GM21515 (cell line): Measurements from ENCODE around the gene MGAT2.
"Not testable (repeated sequence)": the region's sequence is repeated elsewhere in the genome, so short reads cannot be mapped to it uniquely, and the experiment has no call there.

Source experiments
- ATAC-seq: cut with Tn5 transposase; IDR thresholded peaks from one replicate; pipeline ENCODE4 v1.9.1; 2021; ENCODE audit not compliant: unreplicated experiment

Gene MGAT2

DNA sequence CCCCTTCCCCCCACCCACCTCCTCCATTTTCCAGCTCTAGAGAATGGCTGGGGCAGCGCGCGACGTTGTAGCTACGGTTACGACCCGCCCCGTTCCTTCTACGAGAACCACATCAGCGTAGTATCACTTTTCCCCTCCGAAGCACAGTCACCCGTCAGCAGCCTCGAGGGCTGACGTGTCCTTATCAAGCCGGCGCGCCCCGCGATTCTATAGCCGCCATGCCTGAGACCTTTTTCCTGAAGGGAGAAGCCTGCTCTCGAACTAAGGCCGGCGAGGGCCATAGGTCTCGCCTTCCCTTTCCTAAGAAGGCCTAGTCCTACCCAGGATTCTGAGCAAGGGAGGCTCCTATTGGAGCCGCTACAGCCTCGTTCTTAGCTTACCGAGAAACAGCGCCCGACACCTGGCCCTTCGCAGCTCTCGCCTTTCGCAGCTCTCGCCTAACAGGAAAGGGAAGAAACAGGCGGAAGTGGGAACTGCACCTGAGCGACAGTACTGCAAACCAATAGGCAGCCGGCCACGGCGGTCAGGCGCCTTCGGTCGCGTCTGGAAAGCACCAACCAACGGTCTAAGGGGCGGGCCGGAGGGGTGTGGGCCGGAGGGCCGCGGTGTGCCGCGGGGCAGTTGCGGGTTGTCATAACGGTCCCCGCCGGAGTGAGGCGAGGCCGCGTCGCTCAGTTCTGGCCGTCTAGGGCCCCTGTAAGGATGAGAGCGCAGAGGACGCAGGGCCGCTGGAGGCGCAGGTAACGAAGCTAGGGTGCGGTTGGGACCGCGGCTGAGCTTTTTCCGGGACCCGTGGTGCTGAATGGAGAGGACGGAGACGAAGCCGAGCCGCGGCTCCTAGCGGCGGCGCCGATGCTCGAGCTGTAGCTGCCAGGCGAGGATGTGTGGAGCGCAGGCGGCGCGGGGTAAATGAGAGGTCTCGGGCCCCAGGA, at the start of gene MGAT2, which contains the start of gene RPL36AL:
TSS of gene MGAT2 (plus strand) at position 618 of the 932 bp plus-strand sequence. CDS start 470 bp downstream, outside the sequence.
TSS of gene RPL36AL (minus strand) at position 445 of the 932 bp plus-strand sequence. CDS start 1,522 bp downstream, outside the sequence.
- peak; percentile 89 for ATAC-seq

DNA sequence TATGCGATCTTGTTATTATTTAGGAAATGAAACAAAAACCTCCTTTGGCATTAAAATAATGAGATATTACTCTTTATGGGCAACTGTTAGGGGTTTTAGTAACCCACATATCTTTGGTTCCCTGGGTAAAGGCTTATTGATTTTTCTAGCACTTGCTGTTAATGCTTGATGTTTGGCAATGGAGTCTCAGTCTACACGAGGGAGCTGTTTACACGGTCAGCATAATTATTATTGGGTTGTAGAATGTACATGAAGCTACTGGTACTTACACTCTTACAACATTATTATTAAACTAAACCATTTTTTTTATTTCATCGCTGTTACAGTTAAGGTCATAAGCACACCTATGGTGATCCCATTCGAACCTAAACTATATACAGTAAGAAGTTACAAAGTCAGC, 46.6 kb upstream of the MGAT2 start:
- ATAC-seq = no peak

DNA sequence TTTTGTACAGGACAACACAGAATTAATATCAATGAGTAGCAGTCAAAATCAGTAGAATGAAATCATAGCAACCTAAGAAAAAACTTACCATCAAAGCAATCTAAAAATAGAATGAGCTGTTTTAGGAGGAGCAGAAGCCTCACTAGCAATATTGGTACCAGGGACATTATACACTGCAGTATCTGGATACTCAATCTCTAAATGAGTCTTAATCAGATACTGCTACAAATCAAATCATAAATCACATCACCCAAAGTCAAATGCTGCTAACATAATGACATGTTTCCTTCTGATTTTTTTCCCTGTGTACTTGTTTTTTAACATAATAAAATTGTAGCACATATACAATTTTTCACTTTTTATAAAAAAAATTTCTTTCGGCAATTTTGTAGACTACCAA, 42.5 kb upstream of the MGAT2 start:
- ATAC-seq = no peak

DNA sequence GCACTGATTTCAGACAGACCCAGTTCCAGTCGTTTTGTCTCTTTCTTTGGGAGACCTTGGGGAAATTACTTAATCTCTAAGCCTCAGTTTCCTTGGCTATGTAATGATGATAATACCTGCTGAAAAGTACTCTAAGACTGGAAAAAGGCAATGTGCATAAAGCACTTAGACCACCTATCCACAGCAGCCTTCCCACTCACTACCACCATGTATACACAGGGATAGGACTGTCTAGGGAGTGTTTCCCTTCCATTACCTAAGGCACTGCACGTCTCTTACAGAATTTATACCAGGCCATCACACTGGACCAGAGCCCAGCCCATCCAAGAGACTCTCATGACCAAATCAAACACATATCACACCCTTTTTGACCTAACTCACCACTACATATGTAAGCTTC, 40.8 kb upstream of the MGAT2 start:
- ATAC-seq = no peak

DNA sequence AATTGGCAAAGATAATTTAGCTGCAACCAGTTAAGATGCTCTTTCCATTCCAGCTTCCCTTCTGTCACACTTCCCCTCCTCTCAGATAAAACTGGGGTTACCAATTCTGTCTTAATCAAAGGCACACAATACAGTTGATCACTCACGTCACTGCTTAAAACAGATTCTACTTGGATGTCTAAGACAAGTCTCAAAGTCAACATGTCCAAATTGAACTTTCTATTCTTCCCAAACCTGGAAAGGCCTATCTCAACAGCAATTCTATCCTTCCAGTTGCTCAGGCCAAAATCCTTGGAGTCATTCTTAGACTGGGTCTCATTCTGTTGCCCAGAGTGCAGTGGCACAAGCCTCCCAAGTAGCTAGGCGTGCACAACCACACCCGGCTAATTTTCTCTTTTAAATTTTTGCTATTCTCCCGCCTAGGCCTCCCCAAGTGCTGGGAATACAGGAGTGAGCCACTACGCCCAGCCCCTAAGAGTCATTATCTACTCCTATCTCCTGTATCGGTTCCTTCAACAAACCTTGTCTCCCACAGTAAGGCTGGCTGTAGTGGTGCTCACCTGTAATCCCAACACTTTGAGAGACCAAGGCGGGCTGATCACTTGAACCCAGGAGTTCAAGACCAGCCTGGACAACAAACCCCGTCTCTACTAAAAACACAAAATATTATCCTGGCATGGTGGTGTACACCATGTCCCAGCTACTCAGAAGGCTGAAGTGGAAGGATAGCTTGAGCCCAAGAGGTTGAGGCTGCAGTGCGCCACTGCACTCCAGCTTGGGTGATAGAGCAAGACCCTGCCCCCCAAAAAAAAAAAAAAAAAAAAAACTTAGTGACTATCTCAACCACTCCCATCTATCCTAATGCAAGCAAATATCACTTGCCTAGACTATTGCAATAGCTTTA, 39.1 kb upstream of the MGAT2 start:
- no peak for ATAC-seq

DNA sequence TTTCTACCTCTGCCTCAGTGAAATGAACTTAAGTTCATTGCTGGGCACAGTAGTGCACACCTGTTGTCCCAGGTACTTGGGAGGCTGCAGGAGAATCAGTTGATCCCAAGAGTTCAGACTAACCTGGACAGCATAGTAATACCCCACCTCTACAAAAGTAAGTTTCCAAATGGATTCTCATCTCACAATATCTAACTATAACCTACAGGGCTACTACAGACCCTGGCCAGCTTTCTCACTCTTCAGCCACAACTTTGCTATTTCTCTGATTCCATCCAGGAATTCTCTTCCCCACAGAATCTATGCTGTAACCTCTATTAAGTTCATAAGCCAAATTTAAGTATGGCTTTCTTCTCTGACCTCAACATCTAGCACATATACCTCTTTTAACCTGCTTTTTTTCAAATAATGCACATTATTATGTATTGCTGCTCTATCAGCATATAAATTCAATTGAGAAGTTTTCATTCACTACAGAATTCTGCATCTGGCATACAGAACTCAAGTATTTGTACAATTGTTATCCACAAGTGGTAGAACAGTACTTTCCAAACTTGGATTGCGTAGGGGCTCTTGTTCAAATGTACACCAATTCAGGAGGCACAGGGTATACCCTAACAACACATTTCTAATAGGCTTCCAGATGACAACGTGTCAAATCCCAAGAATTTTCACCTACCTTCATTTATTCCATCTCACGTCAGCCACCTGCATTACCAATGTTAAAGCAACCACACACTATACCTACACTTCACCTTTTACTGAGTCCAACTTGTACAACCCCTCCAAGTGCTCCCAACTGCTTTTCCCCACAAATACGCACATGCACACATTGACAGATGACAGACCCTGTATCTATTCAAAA, 38.3 kb upstream of the MGAT2 start:
- no peak for ATAC-seq

DNA sequence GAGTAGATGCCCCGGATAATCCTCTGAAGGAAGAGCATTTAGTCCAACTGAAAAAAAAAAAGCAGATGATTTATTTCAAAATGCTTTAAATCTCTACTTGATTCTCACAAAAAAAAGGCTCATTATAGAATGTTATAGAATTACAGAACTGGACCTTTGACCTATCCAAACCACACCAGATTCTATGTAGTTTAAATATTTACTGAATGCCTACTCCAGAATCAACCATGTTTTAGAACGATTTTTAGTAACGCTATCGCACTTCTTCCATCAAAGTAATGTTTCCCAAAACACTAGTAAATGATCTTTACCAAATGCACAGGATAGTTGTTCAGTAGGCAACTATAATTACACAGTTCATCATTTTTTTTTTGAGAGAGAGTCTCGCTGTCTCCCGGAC, 37.0 kb upstream of the MGAT2 start:
- ATAC-seq = no peak

DNA sequence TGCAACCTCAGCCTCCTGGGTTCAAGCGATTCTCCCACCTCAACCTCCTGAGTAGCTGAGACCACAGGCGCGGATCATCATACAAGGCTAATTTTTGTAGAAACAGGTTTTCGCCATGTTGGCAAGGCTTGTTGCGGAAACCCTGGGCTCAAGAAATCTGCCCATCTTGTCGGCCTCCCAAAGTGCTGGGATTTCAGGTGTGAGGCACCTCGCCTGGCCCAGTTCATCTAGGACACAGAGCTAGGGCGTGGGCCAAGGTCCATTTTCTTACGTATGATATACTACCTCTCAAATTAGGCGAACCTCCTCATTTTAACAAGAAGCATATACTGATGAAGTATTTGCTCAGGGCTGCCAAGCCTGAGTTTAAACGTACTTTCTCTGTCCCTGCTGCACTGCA, 36.5 kb upstream of the MGAT2 start:
- ATAC-seq = no peak

DNA sequence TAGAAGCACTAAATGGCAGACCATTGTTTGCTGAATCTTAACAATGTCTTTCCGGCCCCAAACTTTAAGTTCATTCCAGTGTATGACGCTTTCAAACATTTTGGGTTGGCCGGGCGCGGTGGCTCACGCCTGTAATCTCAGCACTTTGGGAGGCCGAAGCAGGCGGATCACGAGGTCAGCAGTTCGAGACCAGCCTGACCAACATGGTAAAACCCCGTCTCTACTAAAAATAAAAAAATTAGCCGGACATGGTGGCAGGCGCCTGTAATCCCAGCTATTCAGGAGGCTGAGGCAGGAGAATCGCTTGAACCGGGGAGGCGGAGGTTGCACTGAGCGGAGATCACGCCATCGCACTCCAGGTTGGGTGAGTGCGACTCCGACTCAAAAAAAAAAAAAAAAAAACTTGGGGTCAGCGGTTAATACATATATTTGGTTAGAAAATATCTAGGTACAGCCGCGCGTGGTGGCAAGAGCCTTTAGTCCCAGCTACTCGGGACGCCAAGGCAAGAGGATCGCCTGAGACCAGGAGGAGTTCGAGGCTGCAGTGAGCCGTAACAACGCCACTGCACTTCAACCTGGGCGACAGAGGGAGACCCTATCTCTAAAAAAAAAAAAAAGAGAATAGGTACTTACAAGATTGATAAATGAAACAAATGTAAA, 35.5 kb upstream of the MGAT2 start:
- ATAC-seq = not testable (repeated sequence)

DNA sequence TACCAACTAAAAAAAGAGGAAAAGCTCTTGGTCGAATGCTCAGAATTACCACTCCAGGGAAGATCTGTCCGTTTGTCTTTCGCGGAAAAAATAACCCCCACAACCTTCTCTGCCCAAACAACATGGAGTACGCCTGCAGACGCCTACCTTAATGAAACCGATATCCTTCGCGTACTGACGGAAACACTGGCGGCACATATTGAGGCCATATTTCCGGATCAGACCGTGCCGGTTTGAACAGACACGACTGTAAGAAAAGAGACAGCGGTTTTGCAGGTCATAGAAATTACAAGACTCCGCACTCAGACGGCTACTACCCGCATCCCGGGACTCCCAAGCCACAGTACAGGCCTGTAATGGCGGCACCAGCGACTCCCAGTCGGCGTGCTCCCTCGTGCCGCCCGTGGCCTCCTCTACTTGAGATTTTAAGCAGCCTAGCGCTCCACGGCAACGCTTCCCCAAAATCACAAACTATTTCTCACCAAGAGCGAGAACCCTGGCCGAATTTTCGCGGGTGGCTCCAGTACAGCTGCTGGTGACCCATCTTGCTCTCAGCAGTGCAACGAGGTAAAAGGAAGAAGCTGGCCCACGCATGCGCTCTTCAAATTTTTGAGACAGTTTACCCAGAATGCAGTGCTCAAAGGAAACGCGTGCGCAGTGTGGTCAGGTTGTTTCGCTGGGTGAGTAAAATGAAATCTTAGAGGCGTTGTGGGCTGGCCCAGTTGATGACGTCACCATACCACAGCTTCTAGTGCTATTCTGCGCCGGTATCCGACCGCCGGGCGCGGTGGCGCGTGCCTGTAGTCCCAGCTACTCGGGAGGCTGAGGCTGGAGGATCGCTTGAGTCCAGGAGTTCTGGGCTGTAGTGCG, 34.6 kb upstream of the MGAT2 start, which contains the start of gene RPS29:
TSS of gene RPS29 (minus strand) at position 578 of the 870 bp plus-strand sequence. CDS start at position 544, 34 bp downstream.
- ATAC-seq = peak; percentile 88

DNA sequence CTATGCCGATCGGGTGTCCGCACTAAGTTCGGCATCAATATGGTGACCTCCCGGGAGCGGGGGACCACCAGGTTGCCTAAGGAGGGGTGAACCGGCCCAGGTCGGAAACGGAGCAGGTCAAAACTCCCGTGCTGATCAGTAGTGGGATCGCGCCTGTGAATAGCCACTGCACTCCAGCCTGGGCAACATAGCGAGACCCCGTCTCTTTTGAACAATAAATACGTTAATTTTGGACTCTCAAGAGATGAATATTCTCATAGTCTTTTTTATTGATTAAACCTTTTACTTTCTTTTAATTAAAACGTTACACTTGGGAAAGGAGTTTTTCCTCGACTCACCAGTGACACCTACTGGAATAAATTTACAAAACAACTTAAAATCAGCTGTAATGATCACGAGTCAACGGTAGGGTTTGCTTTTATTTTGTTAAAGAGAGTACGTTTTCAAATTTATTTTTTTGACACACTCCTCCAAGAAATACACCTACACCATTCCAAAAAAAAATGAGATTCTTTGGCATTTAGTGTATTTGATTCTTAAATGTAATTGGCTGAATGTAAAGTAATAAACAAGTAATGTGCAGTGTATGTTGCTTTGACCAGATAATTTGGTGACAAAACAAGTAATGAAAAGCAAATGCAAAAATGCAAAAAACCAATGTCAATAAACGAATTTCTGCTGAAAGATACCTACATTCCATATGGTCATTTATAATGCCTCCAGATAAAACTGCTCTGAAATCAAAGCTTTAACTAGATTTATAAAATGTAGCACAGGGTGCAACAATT, 33.7 kb upstream of the MGAT2 start:
- ATAC-seq = peak; percentile 37

DNA sequence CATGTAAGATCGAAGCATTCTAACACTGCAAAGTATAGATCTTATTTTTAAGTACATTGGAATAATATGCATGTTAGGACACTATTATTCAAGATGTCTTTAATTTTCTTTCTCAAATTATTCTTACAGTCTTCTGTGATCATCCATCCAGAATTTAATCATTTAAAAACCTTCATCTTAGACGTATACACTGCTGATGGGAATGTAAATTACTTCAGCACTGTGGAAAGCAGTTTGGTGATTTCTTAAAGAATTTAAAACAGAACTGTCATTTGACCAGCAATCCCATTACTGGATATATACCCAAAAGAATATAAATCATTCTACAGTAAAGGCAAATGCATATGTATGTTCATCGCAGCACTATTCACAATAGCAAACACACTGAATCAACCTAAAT, 31.2 kb upstream of the MGAT2 start:
- no peak for ATAC-seq

DNA sequence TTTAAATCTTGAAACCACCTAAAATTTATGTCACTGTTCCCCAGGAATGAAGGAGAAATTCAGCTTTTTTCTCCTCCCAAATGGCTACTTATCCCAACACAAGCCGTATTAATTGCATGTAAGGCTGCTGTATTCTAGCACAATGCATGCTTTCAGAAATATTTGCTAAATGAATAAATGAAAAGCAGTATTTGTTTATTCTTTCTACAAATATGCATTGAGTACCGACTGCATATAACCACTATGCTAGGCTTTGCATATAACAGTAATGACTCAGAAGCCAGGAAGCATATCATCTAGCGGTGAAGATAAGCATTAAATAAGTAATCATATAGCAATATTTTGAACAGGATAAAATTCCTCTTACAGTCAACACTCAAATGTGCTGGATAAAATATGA, 27.6 kb upstream of the MGAT2 start:
- no peak for ATAC-seq

DNA sequence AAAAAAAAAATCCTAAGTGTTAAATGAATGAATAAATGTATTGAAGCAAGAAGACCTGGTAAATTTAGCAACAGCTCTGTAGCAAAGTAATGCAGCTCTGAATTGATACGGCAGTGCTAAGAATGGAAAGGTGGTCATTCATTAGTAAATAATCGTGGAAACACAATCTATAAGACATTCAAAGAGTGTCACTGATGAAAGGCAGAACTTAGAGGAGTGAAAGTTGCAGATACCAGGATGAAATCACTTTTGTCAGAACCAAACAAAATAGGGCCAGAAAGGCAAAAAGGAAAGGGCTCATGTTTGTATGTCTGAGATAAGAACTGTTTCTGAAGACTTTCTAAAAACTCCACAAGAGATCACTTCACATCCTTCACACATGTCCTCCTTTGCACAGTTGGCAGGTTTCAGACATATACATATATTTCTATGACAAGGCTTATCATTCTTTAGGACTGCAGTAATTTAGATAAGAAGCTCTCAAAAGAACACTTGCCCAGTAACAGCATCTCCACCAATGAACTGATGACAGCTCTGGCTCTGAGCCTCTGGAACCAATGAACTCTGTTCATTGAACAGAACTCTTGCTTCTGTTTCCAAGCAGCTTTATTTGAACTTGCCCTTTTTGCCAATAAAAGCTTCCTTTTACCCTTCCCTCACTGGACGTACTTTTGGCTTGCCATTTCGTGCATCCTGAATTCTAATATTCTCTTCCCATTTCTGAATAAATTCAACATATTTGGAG, 26.1 kb upstream of the MGAT2 start:
- ATAC-seq = no peak

DNA sequence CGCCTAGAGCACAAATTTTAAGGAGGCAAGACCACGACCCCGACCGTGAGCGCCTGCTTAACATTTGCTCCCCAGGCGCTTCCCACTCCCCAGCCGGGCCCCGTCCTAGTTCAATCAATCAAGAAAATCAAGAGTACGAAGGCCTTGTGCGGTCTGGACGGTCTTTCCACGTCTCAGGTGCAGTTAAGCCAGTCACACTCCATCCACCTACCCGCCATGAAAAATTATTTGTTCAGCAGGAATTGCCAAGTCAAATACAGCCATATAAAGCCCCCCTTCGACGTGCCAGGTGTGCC, 22.5 kb upstream of the MGAT2 start:
- no peak for ATAC-seq

DNA sequence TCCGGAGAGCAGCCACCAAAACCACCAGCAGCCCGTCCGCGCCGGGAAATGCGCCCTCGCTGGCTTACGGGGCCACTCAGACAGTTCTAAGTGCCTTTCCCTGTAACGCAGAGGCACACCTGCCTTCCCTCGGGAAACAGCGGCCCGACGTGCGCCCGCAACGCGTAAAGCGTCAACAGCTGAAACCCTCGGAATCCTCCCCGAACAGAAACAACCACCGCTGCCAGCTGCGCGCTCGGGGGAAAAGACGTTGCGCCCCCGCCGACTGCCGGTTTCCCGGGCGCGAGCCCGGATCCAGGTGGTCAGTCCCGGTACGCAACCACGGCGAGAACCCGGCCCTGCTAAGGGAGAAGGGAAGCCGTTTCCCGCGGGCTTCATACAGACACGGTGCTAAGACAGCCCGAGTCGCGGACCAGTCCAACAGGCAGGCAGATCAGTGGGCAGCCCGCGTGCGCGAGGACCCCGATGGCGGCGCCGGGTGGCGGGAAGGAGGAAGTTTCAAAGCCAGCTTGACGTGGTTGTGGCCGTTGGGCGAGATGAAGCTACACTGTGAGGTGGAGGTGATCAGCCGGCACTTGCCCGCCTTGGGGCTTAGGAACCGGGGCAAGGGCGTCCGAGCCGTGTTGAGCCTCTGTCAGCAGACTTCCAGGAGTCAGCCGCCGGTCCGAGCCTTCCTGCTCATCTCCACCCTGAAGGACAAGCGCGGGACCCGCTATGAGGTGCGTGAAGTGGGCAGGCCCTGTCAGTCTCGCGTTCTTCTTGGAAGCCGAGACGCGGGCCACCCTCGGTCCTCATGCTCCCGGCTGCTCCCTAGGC, 21.9 kb upstream of the MGAT2 start, which contains the start of gene LRR1:
TSS of gene LRR1 (plus strand) at position 456 of the 816 bp plus-strand sequence. CDS start at position 537, 81 bp downstream.
- ATAC-seq = peak; percentile 47

DNA sequence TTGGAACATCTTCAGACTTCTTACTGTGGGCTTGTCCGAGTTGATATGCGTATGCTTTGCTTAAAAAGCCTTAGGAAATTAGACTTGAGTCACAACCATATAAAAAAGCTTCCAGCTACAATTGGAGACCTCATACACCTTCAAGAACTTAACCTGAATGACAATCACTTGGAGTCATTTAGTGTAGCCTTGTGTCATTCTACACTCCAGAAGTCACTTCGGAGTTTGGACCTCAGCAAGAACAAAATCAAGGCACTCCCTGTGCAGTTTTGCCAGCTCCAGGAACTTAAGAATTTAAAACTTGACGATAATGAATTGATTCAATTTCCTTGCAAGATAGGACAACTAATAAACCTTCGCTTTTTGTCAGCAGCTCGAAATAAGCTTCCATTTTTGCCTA, 13.0 kb upstream of the MGAT2 start:
- no peak for ATAC-seq
